HFF-Myc (cell line): Measurements from ENCODE around the gene SERPINE2.

Experiments
- DNase-seq: peaks from one replicate; pipeline ENCODE4 v3.0.0-alpha.2; 2011; ENCODE audit warnings: low read depth; ENCODE audit errors: extremely low read depth
- H3K4me3 ChIP-seq: replicated peaks from 2 replicates; pipeline ENCODE4 v1.5.1; 2011; ENCODE audit warnings: low read depth, mild to moderate bottlenecking, control low read depth, low read length
- CTCF ChIP-seq: IDR thresholded peaks from 2 replicates; pipeline ENCODE4 v1.5.1; 2012; ENCODE audit warnings: mild to moderate bottlenecking, low read depth, low read length, control low read depth; ENCODE audit errors: missing control alignments

Gene SERPINE2

GRCh38 chr2:224038049-224038829, 847 bp downstream of the SERPINE2 start:
- no peak for DNase-seq
- peak overlapping the region; percentile 58 for H3K4me3 ChIP-seq
- TF ChIP-seq CTCF, result no peak

GRCh38 chr2:224036731-224037361, 2.2 kb downstream of the SERPINE2 start:
- no peak for DNase-seq
- no peak for TF ChIP-seq CTCF
- H3K4me3 ChIP-seq, result peak overlapping the region; percentile 58

- H3K4me3 ChIP-seq, result no peak overlapping the region
- DNase-seq, result no peak
- TF ChIP-seq CTCF, result no peak
These were observed 5.1 kb downstream of the SERPINE2 start for GRCh38 chr2:224034017-224034416.

GRCh38 chr2:224033601-224034000, 5.5 kb downstream of the SERPINE2 start:
- no peak overlapping the region for H3K4me3 ChIP-seq
- DNase-seq, result no peak
- TF ChIP-seq CTCF, result no peak

GRCh38 chr2:224032283-224032682, 6.8 kb downstream of the SERPINE2 start:
- H3K4me3 ChIP-seq, result no peak overlapping the region
- TF ChIP-seq CTCF, result no peak
- DNase-seq, result no peak

- H3K4me3 ChIP-seq, result no peak overlapping the region
- no peak for TF ChIP-seq CTCF
- no peak for DNase-seq
These were observed 7.6 kb downstream of the SERPINE2 start for GRCh38 chr2:224031358-224031970.
